Activated CD4-positive, CD25-positive, alpha-beta regulatory T cell treated with anti-CD3 and anti-CD28 coated beads, Interleukin-2, amount 50 U/mL, for 16 hours (primary cell): Measurements from ENCODE around the gene GUK1.
"Not testable (repeated sequence)": the region's sequence is repeated elsewhere in the genome, so short reads cannot be mapped to it uniquely, and the experiment has no call there.

Experiments used
- DNase-seq: peaks from one replicate; pipeline ENCODE4 v3.0.0-alpha.2; 2020; ENCODE audit warnings: low read depth, low spot score

The GUK1 gene

GRCh38 chr1:228104526-228105269 lies 35.4 kb upstream of the GUK1 start:
- no peak for DNase-seq

DNA sequence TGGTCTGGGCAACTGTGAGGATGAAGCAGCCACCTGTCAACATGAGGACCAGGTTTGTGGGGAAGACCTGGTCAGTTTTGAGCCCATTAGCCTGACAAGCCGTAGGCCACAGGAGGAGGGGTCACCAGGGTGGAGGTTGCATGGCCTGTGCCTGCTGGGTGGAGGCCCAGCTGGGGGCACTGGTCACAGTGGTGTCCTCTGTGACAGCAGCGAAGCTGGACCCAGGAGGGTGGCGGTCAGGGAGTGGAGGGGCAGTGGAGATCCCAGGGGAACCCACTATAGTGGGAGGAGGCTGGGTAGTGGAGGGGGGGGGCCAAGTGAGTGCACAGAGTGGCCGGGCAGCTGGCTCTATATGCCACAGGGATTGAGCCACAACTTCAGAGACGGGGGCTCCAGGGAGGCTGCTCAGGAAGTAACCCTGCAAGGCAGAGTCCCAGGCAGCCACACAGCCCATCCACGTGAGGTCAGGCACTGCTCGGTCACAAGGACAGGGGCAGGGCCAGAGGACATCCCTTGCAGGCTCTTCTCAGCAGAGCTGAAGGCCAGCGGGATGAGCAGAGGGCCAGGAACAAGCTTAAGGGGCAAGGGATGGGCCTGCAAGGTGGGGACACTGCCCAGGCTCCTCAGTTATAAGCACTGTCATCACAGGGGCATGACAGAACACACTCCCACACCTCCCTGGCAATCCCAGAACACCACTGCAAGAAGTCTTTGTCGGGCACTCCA lies 34.6 kb upstream of the GUK1 start:
- no peak for DNase-seq

DNA sequence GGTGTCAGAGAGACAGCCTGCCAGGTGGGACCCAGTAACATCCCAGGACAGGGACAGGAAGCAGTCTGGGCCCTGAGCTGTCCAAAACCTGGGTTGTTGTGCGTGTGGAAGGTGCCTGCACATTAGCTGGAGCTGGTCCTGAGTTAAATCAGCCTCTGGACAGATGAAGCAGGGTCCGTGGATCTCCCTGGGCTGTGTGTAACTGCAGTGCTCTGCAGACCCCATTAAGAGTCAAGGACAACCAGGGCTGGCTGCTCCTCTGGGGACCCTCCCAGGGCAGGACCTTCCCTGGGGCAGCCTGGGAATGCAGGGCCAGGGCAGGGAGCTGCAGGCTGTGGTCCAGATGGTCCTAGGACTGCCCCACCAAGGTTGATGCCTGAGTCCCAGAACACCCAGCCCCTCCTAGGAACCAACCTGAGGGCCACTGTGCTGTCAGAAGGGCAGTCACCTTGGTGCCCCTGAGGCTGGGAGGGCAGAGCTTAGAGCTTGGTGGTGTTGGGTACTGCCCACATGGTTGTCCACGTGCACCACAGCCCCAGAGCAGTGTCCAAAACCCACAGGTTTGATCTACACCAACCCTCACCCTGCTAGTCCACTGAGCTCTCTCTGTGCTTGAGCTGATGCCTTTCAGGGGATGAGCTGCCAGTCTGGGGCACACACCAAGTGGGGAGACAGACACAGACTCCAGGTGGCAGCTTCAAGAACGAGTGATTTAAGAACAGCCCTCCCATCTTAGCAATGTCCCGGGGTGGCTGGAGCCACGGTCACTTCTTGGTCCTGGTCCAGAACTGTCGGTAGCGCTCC lies 33.9 kb upstream of the GUK1 start:
- DNase-seq: no peak

DNA sequence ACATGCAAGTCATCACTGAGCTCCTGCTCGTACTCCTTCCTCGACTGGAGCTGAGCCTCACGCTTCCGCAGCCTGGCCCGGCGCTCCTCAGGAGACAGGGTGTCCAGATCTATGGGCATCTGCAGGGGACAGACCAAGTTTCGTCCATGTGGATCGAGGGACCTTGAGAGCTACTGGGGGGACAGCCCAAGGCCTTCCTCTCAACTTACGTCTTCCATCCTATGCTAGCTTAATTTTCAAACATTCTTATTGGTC lies 33.4 kb upstream of the GUK1 start:
- no peak for DNase-seq

DNA sequence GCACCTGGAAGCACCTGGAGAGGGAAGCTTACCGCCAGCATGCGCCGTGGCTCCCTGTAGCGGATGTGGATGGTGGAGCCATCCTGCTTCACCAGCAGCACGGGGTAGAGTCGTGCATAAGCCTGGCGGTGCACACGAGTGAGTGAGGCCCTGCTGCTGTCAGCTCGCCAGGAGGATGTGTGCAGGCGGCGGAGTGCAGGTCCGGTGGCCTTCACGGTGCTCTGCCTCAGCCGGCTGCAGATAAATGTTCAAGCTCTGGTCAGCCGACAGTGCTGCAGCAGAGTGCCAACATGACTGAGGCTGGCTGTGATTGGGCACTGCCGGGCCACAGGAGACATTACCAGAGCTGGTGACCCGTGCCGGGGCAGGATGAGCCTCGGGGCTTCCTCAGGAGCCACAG lies 32.4 kb upstream of the GUK1 start:
- DNase-seq: no peak

DNA sequence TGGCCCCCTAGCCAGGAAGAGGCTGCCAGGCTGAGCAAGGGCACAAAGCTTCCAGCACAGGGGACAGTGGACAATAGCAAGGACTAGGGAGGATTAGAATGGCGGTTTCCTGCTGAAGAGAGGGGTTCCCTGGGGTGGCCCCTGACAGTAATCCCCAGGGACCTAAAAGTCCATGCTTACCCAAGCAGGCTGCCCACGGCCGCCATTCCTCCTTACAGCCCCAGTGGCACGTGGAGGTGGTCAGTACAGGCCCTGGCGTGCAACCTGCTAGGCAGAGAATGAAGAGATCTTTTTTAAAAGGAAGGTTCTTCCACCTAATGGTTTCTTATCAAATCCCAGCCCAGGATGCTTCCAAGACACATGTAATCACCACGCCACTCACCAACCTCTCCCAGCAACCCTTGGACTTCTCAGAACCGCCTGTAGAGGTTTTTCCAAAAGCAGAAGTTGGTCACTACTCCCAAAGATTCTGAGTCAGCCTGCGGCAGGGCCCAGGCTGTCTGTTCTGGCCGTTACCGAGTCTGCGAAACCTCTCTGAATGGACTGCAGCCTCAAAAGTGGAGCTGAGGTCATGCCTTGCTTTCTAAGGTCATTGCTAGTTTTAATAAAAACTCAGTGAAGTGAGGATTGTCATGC lies 31.9 kb upstream of the GUK1 start:
- DNase-seq: no peak

DNA sequence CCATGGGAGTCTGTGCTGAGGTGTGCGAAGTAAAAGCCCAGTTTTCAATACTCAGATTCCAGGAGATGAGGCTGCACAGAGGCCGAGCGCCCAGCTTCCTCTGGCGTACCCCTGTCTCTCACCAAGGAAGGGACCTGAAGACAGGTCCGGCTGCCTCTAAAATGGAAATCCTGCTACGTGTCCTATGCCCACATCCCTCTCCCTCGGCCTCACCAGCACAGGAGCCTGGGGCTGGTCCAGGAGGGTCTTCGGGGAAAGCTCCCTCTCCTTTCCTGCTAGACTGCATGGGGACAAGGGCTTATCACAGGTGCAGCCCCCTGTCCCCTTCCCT lies 31.4 kb upstream of the GUK1 start:
- DNase-seq: no peak

DNA sequence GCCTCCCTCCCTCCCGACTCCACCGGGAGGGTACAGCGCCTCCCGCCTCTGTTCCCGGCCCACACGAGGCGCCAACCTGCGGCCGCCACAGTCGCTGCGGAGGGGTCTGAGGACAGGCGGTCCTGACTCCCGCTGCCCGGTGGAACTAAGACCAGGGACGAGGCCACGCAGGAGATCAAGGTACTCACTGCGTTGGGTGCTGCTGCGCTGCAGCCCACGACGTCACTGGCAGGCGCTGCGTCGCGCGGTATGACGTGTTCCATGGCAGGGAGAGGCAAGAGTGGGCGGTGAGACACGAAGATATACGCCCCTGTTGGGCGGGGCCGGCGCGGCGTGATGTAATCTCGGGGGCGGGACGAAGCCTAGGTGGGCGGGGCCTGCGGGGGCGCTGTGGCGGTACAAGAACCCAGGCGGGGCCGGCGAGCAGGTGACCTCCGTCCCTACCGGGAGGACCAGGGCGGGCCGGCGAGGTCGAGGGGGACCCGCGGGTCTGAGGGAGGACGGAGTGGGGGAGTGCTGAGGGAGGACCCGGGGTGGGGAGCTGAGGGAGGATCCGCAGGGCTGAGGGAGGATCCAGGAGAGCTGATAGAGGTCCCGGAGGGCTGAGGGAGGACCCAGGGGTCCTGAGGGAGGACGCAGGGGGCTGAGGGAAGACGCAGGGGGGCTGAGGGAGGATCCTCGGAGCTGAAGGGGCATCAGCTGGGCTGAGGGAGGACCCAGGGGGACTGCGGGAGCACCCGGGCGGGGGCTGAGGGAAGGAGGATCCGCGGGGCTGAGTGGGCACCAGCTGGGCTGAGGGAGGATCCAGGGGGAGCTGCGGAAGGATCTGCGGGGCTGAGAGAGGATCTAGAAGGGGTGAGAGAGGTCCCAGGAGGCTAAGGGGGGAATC lies 30.8 kb upstream of the GUK1 start, which contains the start of gene MRPL55:
Gene MRPL55, minus strand, starts transcription at position 227 of the 889 bp plus-strand sequence. CDS start 1,039 bp downstream, outside the sequence.
- peak; percentile 98 for DNase-seq

GRCh38 chr1:228109962-228110488 lies 30.1 kb upstream of the GUK1 start:
- no peak for DNase-seq

- DNase-seq: no peak
Measured at GRCh38 chr1:228110556-228110955, 29.5 kb upstream of the GUK1 start.

GRCh38 chr1:228111315-228111714 lies 28.8 kb upstream of the GUK1 start:
- not testable (repeated sequence) for DNase-seq

- DNase-seq: no peak
Measured at GRCh38 chr1:228112167-228112566, 27.9 kb upstream of the GUK1 start.

DNA sequence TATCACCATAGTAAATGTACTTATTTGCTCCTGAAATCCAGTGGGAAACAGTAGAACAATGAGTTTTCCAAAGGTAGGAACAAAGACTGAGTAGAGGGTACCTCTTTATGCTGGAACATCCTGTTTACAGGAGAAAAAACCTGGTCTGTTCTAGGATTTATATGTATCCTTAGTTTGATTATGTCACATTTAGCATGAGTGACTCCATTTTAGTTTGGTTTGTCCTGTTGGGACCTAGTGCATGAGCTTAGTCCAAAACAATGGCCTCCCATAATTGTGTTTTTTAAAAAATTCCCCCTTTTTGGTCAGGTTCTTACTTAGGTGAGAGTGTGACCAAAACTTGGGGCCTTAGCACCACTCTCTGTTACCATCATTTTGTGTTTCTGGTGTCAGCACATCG lies 27.5 kb upstream of the GUK1 start:
- DNase-seq: no peak

GRCh38 chr1:228114827-228115226 lies 25.3 kb upstream of the GUK1 start:
- DNase-seq: no peak

DNA sequence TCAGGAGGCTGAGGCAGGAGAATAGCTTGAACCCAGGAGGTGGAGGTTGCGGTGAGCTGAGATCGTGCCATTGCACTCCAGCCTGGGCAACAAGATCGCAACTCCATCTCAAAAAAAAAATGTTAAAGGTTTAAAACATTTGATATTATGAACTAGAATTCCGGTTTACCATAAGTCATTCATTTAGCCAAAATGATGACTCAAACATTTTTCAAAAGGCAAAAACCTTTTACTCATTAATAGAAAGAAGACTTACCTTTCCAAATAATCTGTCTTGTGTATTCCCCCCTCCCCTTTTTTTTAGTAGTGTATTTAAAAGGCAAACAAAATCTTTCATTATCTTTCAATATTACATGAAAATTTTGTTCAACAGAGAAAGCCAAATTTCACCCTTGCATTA lies 22.7 kb upstream of the GUK1 start:
- no peak for DNase-seq

- DNase-seq: no peak
Measured at GRCh38 chr1:228118040-228118439, 22.0 kb upstream of the GUK1 start.

DNA sequence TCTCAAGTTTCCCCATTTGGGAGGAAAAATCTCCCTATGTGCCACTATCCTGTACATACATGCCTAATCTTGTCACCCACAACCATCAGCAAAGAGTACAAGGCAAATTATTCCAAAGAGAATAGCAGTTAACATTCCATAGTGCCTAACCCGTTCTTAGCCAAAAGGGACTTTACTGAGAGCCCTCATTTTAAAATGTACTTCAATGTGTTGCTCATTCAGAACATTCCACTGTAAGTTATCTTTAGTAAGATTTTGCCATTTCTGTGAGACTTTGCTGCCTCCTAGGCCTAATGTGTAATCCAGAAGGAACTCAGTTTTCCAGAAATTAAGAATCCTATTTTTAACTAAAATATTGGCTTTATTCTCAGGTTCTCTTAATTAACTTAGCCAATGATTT lies 19.7 kb upstream of the GUK1 start:
- no peak for DNase-seq

- DNase-seq: no peak
Measured at GRCh38 chr1:228120857-228121489, 19.1 kb upstream of the GUK1 start.

- no peak for DNase-seq
Measured at GRCh38 chr1:228122921-228123441, 17.1 kb upstream of the GUK1 start.

DNA sequence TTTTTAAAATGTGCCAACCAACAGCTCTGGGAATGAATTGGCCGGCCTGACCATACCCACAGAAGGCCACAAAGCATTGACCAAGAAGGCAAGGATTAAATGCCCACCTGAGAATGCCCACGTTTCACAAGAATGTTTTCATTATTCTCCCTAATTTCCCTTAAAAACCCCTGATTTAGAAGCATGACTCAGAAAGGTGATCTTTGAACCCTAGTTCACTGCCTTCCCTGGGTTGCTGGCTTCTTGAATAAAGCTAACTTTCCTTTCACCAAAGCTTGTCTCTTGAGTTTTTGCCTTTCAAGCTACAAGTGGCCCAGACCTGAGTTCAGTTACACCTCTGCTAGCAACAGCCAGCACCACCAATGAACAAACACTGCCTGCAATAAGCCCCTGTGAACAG lies 16.6 kb upstream of the GUK1 start:
- no peak for DNase-seq
